Subcutaneous abdominal adipose tissue (tissue), 5 donors: ENCODE results near the gene MRGPRG.
A peak's percentile ranks its signal among the peaks of the same experiment; 100 is the strongest.

Source experiments
- H3K27ac ChIP-seq: one replicate; pipeline ENCODE4 v1.7.0; 2013; ENCODE audit warnings: low read depth, mild to moderate bottlenecking, inconsistent platforms, low read length, moderate library complexity
- H3K27me3 ChIP-seq, 5 donors: one replicate each; pipeline ENCODE4 v1.7.0; 2013; ENCODE audit warnings: low read length in 5 of 5, inconsistent platforms in 1 of 5; ENCODE audit not compliant: control insufficient read depth in 5 of 5, insufficient read depth in 4 of 5
- H3K36me3 ChIP-seq, 5 donors: one replicate each; pipeline ENCODE4 v1.7.0; 2013; ENCODE audit warnings: low read length in 5 of 5; ENCODE audit not compliant: control insufficient read depth in 5 of 5, insufficient read depth in 5 of 5
- H3K4me1 ChIP-seq, 5 donors: one replicate each; pipeline ENCODE4 v1.7.0; 2013; ENCODE audit warnings: low read length in 5 of 5, mild to moderate bottlenecking in 3 of 5, moderate library complexity in 1 of 5; ENCODE audit not compliant: control insufficient read depth in 5 of 5, insufficient read depth in 5 of 5
- H3K4me3 ChIP-seq, 5 donors: one replicate each; pipeline ENCODE4 v1.7.0; 2013; ENCODE audit warnings: low read length in 5 of 5, low read depth in 1 of 5
- H3K9ac ChIP-seq, 5 donors: one replicate each; pipeline ENCODE4 v1.7.0; 2013; ENCODE audit warnings: low read length in 5 of 5, mild to moderate bottlenecking in 4 of 5, moderate library complexity in 3 of 5
- H3K9me3 ChIP-seq, 5 donors: one replicate each; pipeline ENCODE4 v1.7.0; 2013; ENCODE audit warnings: low read length in 5 of 5; ENCODE audit not compliant: control insufficient read depth in 5 of 5
- donor health status: healthy.
- donor health status: healthy.
- donor health status: healthy.
- donor health status: healthy.
- donor health status: healthy.

The MRGPRG gene

GRCh38 chr11:3206922-3207204, 11.8 kb downstream of the MRGPRG start:
- Histone ChIP-seq H3K4me3 (no peak overlapping the region), H3K27me3 (peaks cover 15 to 24% (median 20%) of the 10 kb centered on the region in 5 donors), H3K36me3 (no peaks in the 10 kb centered on the region), H3K9me3 (peaks cover 0 to 12% (median 0%) of the 10 kb centered on the region in 5 donors), H3K9ac (no peak overlapping the region), H3K4me1 (peaks cover 3 to 23% (median 14%) of the 10 kb centered on the region in 5 donors), H3K27ac (no peak overlapping the region)

- Histone ChIP-seq H3K36me3 (no peaks in the 10 kb centered on the region), H3K27ac (no peak overlapping the region), H3K9me3 (peaks cover 0 to 7% (median 0%) of the 10 kb centered on the region in 5 donors), H3K4me1 (peaks cover 3 to 23% (median 14%) of the 10 kb centered on the region in 5 donors), H3K27me3 (peaks cover 15 to 29% (median 26%) of the 10 kb centered on the region in 5 donors), H3K9ac (no peak overlapping the region), H3K4me3 (no peak overlapping the region)
Measured at GRCh38 chr11:3206156-3206921, 12.3 kb downstream of the MRGPRG start.

GRCh38 chr11:3205261-3206155, 13.1 kb downstream of the MRGPRG start:
- H3K4me3 ChIP-seq = peak overlapping the region in 1 of 5 donors; percentile 13
- H3K4me1 ChIP-seq = peaks cover 3 to 23% (median 14%) of the 10 kb centered on the region in 5 donors
- no peak overlapping the region for H3K27ac ChIP-seq
- no peaks in the 10 kb centered on the region for H3K9me3 ChIP-seq
- H3K9ac ChIP-seq = no peak overlapping the region
- H3K27me3 ChIP-seq = peaks cover 20 to 37% (median 34%) of the 10 kb centered on the region in 5 donors
- no peaks in the 10 kb centered on the region for H3K36me3 ChIP-seq

GRCh38 chr11:3204141-3205015, 14.2 kb downstream of the MRGPRG start:
- Histone ChIP-seq H3K27ac (no peak overlapping the region), H3K27me3 (peaks cover 20 to 44% (median 41%) of the 10 kb centered on the region in 5 donors), H3K4me1 (peaks cover 3 to 23% (median 14%) of the 10 kb centered on the region in 5 donors), H3K9ac (no peak overlapping the region), H3K36me3 (no peaks in the 10 kb centered on the region), H3K9me3 (no peaks in the 10 kb centered on the region), H3K4me3 (no peak overlapping the region)

- Histone ChIP-seq H3K9me3 (no peaks in the 10 kb centered on the region), H3K9ac (no peak overlapping the region), H3K4me1 (peaks cover 3 to 23% (median 14%) of the 10 kb centered on the region in 5 donors), H3K27ac (no peak overlapping the region), H3K36me3 (no peaks in the 10 kb centered on the region), H3K27me3 (peaks cover 20 to 47% (median 42%) of the 10 kb centered on the region in 5 donors), H3K4me3 (no peak overlapping the region)
Measured at GRCh38 chr11:3203221-3204043, 15.2 kb downstream of the MRGPRG start.

- peaks cover 20 to 48% (median 44%) of the 10 kb centered on the region in 5 donors for H3K27me3 ChIP-seq
- H3K27ac ChIP-seq = no peak overlapping the region
- no peaks in the 10 kb centered on the region for H3K36me3 ChIP-seq
- H3K9ac ChIP-seq = no peak overlapping the region
- H3K4me3 ChIP-seq = no peak overlapping the region
- peaks cover 3 to 23% (median 14%) of the 10 kb centered on the region in 5 donors for H3K4me1 ChIP-seq
- no peaks in the 10 kb centered on the region for H3K9me3 ChIP-seq
Measured at GRCh38 chr11:3202759-3203158, 15.9 kb downstream of the MRGPRG start.

- Histone ChIP-seq H3K36me3 (no peaks in the 10 kb centered on the region), H3K9me3 (no peaks in the 10 kb centered on the region), H3K9ac (no peak overlapping the region), H3K4me1 (peaks cover 3 to 23% (median 14%) of the 10 kb centered on the region in 5 donors), H3K4me3 (no peak overlapping the region), H3K27ac (no peak overlapping the region), H3K27me3 (peaks cover 20 to 48% (median 47%) of the 10 kb centered on the region in 5 donors)
Measured at GRCh38 chr11:3202305-3202704, 16.3 kb downstream of the MRGPRG start.

- peaks cover 20 to 53% (median 47%) of the 10 kb centered on the region in 5 donors for H3K27me3 ChIP-seq
Measured at GRCh38 chr11:3201677-3202181, 16.9 kb downstream of the MRGPRG start.

GRCh38 chr11:3201112-3201581, 17.5 kb downstream of the MRGPRG start:
- Histone ChIP-seq H3K9ac (no peak overlapping the region), H3K36me3 (no peaks in the 10 kb centered on the region), H3K4me3 (no peak overlapping the region), H3K27ac (no peak overlapping the region), H3K9me3 (no peaks in the 10 kb centered on the region), H3K27me3 (peaks cover 20 to 57% (median 47%) of the 10 kb centered on the region in 5 donors), H3K4me1 (peaks cover 3 to 23% (median 14%) of the 10 kb centered on the region in 5 donors)

More at GRCh38 chr11:3201677-3202181, 16.9 kb downstream of the MRGPRG start:
- H3K36me3 ChIP-seq = no peaks in the 10 kb centered on the region
- H3K9me3 ChIP-seq = no peaks in the 10 kb centered on the region
- H3K4me3 ChIP-seq = no peak overlapping the region
- no peak overlapping the region for H3K9ac ChIP-seq
- no peak overlapping the region for H3K27ac ChIP-seq
- peaks cover 3 to 23% (median 14%) of the 10 kb centered on the region in 5 donors for H3K4me1 ChIP-seq
